ENCODE results near the gene ACACB. TPM values are rescaled to one million over a fixed set of nuclear protein-coding genes. Genes with fewer than 3 reads are reported as not detected.
A peak's percentile ranks its signal among the peaks of the same experiment; 100 is the strongest.

Gene ACACB
- total RNA-seq, 1 donor from 2014 or later: 27.7 TPM

GRCh38 chr12:109292342-109292711 lies 175.9 kb downstream of the ACACB start:
- peak overlapping the region in 1 of 3 donors; percentile 56 for H3K4me3 ChIP-seq (ENCODE audit: low read length in 3 of 3)
- no peaks in the 10 kb centered on the region for H3K9me3 ChIP-seq (ENCODE audit: control insufficient read depth in 3 of 3, low read length in 3 of 3)
- H3K4me1 ChIP-seq (ENCODE audit: control insufficient read depth in 3 of 3, insufficient read depth in 3 of 3, low read length in 3 of 3): peaks cover 8 to 13% (median 12%) of the 10 kb centered on the region in 3 donors
- H3K36me3 ChIP-seq (ENCODE audit: control insufficient read depth in 3 of 3, insufficient read depth in 3 of 3, low read length in 3 of 3): no peaks in the 10 kb centered on the region
- H3K9ac ChIP-seq (ENCODE audit: low read depth in 1 of 3, low read length in 3 of 3): peak overlapping the region in 2 of 3 donors; percentile 23 to 45
- H3K27ac ChIP-seq (ENCODE audit: low read depth, low read length): no peak overlapping the region
- peaks cover 0 to 32% (median 21%) of the 10 kb centered on the region in 3 donors for H3K27me3 ChIP-seq (ENCODE audit: control insufficient read depth in 3 of 3, insufficient read depth in 3 of 3, low read length in 3 of 3)

DNA sequence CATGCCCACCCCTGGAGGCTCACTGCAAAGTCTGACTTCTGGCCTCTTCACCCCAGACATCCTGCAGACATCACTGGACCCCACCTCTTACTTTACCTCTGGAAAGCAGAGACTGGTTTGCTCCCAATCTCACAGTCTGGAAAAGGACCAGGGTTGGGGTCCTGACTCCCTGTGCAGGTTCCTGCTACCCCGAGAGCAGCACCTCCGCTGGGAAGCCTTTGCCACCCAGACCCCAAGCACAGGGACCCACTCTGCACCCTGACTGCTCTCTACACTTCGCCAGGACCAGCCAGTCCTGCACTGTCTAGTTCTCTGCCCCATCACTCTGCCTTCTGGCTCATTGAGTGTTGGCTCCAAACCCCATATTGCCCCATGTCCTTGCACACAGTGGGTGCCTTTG lies 176.7 kb downstream of the ACACB start:
- H3K4me1 ChIP-seq (ENCODE audit: control insufficient read depth in 3 of 3, insufficient read depth in 3 of 3, low read length in 3 of 3): peaks cover 8 to 13% (median 12%) of the 10 kb centered on the region in 3 donors

GRCh38 chr12:109294286-109294796 lies 178.0 kb downstream of the ACACB start:
- Histone ChIP-seq H3K27me3 (ENCODE audit: control insufficient read depth in 3 of 3, insufficient read depth in 3 of 3, low read length in 3 of 3) (peaks cover 0 to 30% (median 18%) of the 10 kb centered on the region in 3 donors), H3K4me1 (ENCODE audit: control insufficient read depth in 3 of 3, insufficient read depth in 3 of 3, low read length in 3 of 3) (peaks cover 8 to 13% (median 12%) of the 10 kb centered on the region in 3 donors), H3K4me3 (ENCODE audit: low read length in 3 of 3) (no peak overlapping the region), H3K27ac (ENCODE audit: low read depth, low read length) (no peak overlapping the region), H3K36me3 (ENCODE audit: control insufficient read depth in 3 of 3, insufficient read depth in 3 of 3, low read length in 3 of 3) (no peaks in the 10 kb centered on the region), H3K9me3 (ENCODE audit: control insufficient read depth in 3 of 3, low read length in 3 of 3) (no peaks in the 10 kb centered on the region), H3K9ac (ENCODE audit: low read depth in 1 of 3, low read length in 3 of 3) (no peak overlapping the region)

More for the DNA sequence above, 176.7 kb downstream of the ACACB start:
- no peak overlapping the region for H3K9ac ChIP-seq (ENCODE audit: low read depth in 1 of 3, low read length in 3 of 3)
- peaks cover 0 to 30% (median 21%) of the 10 kb centered on the region in 3 donors for H3K27me3 ChIP-seq (ENCODE audit: control insufficient read depth in 3 of 3, insufficient read depth in 3 of 3, low read length in 3 of 3)
- no peaks in the 10 kb centered on the region for H3K36me3 ChIP-seq (ENCODE audit: control insufficient read depth in 3 of 3, insufficient read depth in 3 of 3, low read length in 3 of 3)
- H3K9me3 ChIP-seq (ENCODE audit: control insufficient read depth in 3 of 3, low read length in 3 of 3): no peaks in the 10 kb centered on the region
- H3K27ac ChIP-seq (ENCODE audit: low read depth, low read length): no peak overlapping the region
- H3K4me3 ChIP-seq (ENCODE audit: low read length in 3 of 3): no peak overlapping the region

GRCh38 chr12:109295764-109296425 lies 179.5 kb downstream of the ACACB start:
- H3K36me3 ChIP-seq (ENCODE audit: control insufficient read depth in 3 of 3, insufficient read depth in 3 of 3, low read length in 3 of 3): no peaks in the 10 kb centered on the region
- H3K27me3 ChIP-seq (ENCODE audit: control insufficient read depth in 3 of 3, insufficient read depth in 3 of 3, low read length in 3 of 3): peaks cover 0 to 23% (median 18%) of the 10 kb centered on the region in 3 donors
- no peak overlapping the region for H3K4me3 ChIP-seq (ENCODE audit: low read length in 3 of 3)
- no peak overlapping the region for H3K27ac ChIP-seq (ENCODE audit: low read depth, low read length)
- no peak overlapping the region for H3K9ac ChIP-seq (ENCODE audit: low read depth in 1 of 3, low read length in 3 of 3)
- no peaks in the 10 kb centered on the region for H3K9me3 ChIP-seq (ENCODE audit: control insufficient read depth in 3 of 3, low read length in 3 of 3)
- peaks cover 8 to 13% (median 11%) of the 10 kb centered on the region in 3 donors for H3K4me1 ChIP-seq (ENCODE audit: control insufficient read depth in 3 of 3, insufficient read depth in 3 of 3, low read length in 3 of 3)

GRCh38 chr12:109296431-109296830 lies 180.0 kb downstream of the ACACB start:
- Histone ChIP-seq H3K27ac (ENCODE audit: low read depth, low read length) (no peak overlapping the region), H3K27me3 (ENCODE audit: control insufficient read depth in 3 of 3, insufficient read depth in 3 of 3, low read length in 3 of 3) (peaks cover 1 to 19% (median 18%) of the 10 kb centered on the region in 3 donors), H3K36me3 (ENCODE audit: control insufficient read depth in 3 of 3, insufficient read depth in 3 of 3, low read length in 3 of 3) (no peaks in the 10 kb centered on the region), H3K4me3 (ENCODE audit: low read length in 3 of 3) (no peak overlapping the region), H3K9me3 (ENCODE audit: control insufficient read depth in 3 of 3, low read length in 3 of 3) (no peaks in the 10 kb centered on the region), H3K4me1 (ENCODE audit: control insufficient read depth in 3 of 3, insufficient read depth in 3 of 3, low read length in 3 of 3) (peaks cover 5 to 8% (median 5%) of the 10 kb centered on the region in 3 donors), H3K9ac (ENCODE audit: low read depth in 1 of 3, low read length in 3 of 3) (no peak overlapping the region)

- H3K4me3 ChIP-seq (ENCODE audit: low read length in 3 of 3): no peak overlapping the region
- H3K27ac ChIP-seq (ENCODE audit: low read depth, low read length): no peak overlapping the region
- H3K36me3 ChIP-seq (ENCODE audit: control insufficient read depth in 3 of 3, insufficient read depth in 3 of 3, low read length in 3 of 3): no peaks in the 10 kb centered on the region
- no peaks in the 10 kb centered on the region for H3K9me3 ChIP-seq (ENCODE audit: control insufficient read depth in 3 of 3, low read length in 3 of 3)
- H3K9ac ChIP-seq (ENCODE audit: low read depth in 1 of 3, low read length in 3 of 3): no peak overlapping the region
- no peaks in the 10 kb centered on the region for H3K4me1 ChIP-seq (ENCODE audit: control insufficient read depth in 3 of 3, insufficient read depth in 3 of 3, low read length in 3 of 3)
- H3K27me3 ChIP-seq (ENCODE audit: control insufficient read depth in 3 of 3, insufficient read depth in 3 of 3, low read length in 3 of 3): peaks cover 10 to 26% (median 20%) of the 10 kb centered on the region in 3 donors
These were observed 183.5 kb downstream of the ACACB start for GRCh38 chr12:109299849-109300248.

- Histone ChIP-seq H3K27ac (ENCODE audit: low read depth, low read length) (no peak overlapping the region), H3K36me3 (ENCODE audit: control insufficient read depth in 3 of 3, insufficient read depth in 3 of 3, low read length in 3 of 3) (no peaks in the 10 kb centered on the region), H3K9ac (ENCODE audit: low read depth in 1 of 3, low read length in 3 of 3) (no peak overlapping the region), H3K9me3 (ENCODE audit: control insufficient read depth in 3 of 3, low read length in 3 of 3) (no peaks in the 10 kb centered on the region), H3K4me1 (ENCODE audit: control insufficient read depth in 3 of 3, insufficient read depth in 3 of 3, low read length in 3 of 3) (no peaks in the 10 kb centered on the region), H3K4me3 (ENCODE audit: low read length in 3 of 3) (no peak overlapping the region), H3K27me3 (ENCODE audit: control insufficient read depth in 3 of 3, insufficient read depth in 3 of 3, low read length in 3 of 3) (peaks cover 17 to 37% (median 25%) of the 10 kb centered on the region in 3 donors)
These were observed 185.3 kb downstream of the ACACB start for GRCh38 chr12:109301643-109302168.

- Histone ChIP-seq H3K4me3 (ENCODE audit: low read length in 3 of 3) (no peak overlapping the region), H3K9ac (ENCODE audit: low read depth in 1 of 3, low read length in 3 of 3) (no peak overlapping the region), H3K27ac (ENCODE audit: low read depth, low read length) (no peak overlapping the region), H3K4me1 (ENCODE audit: control insufficient read depth in 3 of 3, insufficient read depth in 3 of 3, low read length in 3 of 3) (no peaks in the 10 kb centered on the region), H3K27me3 (ENCODE audit: control insufficient read depth in 3 of 3, insufficient read depth in 3 of 3, low read length in 3 of 3) (peaks cover 23 to 43% (median 31%) of the 10 kb centered on the region in 3 donors), H3K36me3 (ENCODE audit: control insufficient read depth in 3 of 3, insufficient read depth in 3 of 3, low read length in 3 of 3) (no peaks in the 10 kb centered on the region), H3K9me3 (ENCODE audit: control insufficient read depth in 3 of 3, low read length in 3 of 3) (no peaks in the 10 kb centered on the region)
These were observed 186.0 kb downstream of the ACACB start for GRCh38 chr12:109302358-109302757.

DNA sequence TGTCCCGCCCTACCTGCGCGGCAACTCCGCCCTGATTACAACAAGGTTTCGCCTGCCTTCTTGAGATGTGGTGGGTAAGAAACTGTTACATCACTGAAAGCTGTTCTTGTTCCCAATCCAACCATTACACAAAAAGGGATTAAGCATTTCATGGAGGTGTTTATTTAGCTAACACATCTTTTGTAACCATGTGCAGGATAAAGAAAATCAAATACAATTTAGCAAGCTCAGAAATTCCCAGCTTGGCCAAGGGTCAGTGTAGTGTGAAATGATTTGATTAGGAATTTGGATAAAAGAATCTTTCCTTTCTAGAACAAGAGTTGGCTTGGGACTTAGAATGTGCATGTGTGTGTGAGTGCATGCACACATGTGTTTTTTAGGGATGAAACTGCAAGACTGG lies 186.4 kb downstream of the ACACB start:
- Histone ChIP-seq H3K27me3 (ENCODE audit: control insufficient read depth in 3 of 3, insufficient read depth in 3 of 3, low read length in 3 of 3) (peaks cover 27 to 46% (median 34%) of the 10 kb centered on the region in 3 donors), H3K9me3 (ENCODE audit: control insufficient read depth in 3 of 3, low read length in 3 of 3) (no peaks in the 10 kb centered on the region)

GRCh38 chr12:109304485-109304884 lies 188.1 kb downstream of the ACACB start:
- Histone ChIP-seq H3K36me3 (ENCODE audit: control insufficient read depth in 3 of 3, insufficient read depth in 3 of 3, low read length in 3 of 3) (no peaks in the 10 kb centered on the region), H3K9me3 (ENCODE audit: control insufficient read depth in 3 of 3, low read length in 3 of 3) (no peaks in the 10 kb centered on the region), H3K4me3 (ENCODE audit: low read length in 3 of 3) (no peak overlapping the region), H3K4me1 (ENCODE audit: control insufficient read depth in 3 of 3, insufficient read depth in 3 of 3, low read length in 3 of 3) (peaks cover 0 to 2% (median 2%) of the 10 kb centered on the region in 3 donors), H3K27ac (ENCODE audit: low read depth, low read length) (no peak overlapping the region), H3K9ac (ENCODE audit: low read depth in 1 of 3, low read length in 3 of 3) (no peak overlapping the region), H3K27me3 (ENCODE audit: control insufficient read depth in 3 of 3, insufficient read depth in 3 of 3, low read length in 3 of 3) (peaks cover 38 to 57% (median 50%) of the 10 kb centered on the region in 3 donors)

More for the DNA sequence above, 186.4 kb downstream of the ACACB start:
- Histone ChIP-seq H3K36me3 (ENCODE audit: control insufficient read depth in 3 of 3, insufficient read depth in 3 of 3, low read length in 3 of 3) (no peaks in the 10 kb centered on the region), H3K4me3 (ENCODE audit: low read length in 3 of 3) (no peak overlapping the region), H3K4me1 (ENCODE audit: control insufficient read depth in 3 of 3, insufficient read depth in 3 of 3, low read length in 3 of 3) (no peaks in the 10 kb centered on the region), H3K9ac (ENCODE audit: low read depth in 1 of 3, low read length in 3 of 3) (no peak overlapping the region), H3K27ac (ENCODE audit: low read depth, low read length) (no peak overlapping the region)
